ENCODE measurements around the gene SIM1.

DNA sequence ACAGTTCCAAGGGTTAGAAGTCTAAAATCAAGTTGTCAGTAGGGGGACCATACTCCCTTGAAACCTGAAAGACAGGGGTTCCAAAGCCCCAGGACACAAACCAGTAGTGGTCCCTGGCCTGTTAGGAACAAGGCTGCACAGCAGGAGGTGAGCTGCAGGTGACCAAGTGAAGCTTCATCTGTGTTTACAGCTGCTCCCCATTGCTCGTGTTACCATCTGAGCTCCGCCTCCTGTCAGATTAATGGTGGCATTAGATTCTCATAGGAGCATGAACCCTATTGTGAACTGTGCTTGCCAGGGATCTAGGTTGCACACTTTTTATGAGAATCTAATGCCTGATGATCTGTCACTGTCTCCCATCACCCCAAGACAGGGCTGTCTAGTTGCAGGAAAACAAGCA is 25.3 kb upstream of the SIM1 start:
- TF ChIP-seq, protein P1, sequence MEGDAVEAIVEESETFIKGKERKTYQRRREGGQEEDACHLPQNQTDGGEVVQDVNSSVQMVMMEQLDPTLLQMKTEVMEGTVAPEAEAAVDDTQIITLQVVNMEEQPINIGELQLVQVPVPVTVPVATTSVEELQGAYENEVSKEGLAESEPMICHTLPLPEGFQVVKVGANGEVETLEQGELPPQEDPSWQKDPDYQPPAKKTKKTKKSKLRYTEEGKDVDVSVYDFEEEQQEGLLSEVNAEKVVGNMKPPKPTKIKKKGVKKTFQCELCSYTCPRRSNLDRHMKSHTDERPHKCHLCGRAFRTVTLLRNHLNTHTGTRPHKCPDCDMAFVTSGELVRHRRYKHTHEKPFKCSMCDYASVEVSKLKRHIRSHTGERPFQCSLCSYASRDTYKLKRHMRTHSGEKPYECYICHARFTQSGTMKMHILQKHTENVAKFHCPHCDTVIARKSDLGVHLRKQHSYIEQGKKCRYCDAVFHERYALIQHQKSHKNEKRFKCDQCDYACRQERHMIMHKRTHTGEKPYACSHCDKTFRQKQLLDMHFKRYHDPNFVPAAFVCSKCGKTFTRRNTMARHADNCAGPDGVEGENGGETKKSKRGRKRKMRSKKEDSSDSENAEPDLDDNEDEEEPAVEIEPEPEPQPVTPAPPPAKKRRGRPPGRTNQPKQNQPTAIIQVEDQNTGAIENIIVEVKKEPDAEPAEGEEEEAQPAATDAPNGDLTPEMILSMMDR (conservative IDR thresholded peaks at IDR 0.05; ENCODE audit: low read depth, low read length): no peak
- no peak for TF ChIP-seq EZH2 (IDR thresholded peaks at IDR 0.05; ENCODE audit: borderline replicate concordance, low read depth, low read length, poor library complexity, severe bottlenecking)

Data from A673 (cell line).